RPMI8226 (cell line): ENCODE measurements around the gene C17orf113.
A peak's percentile ranks its signal among the peaks of the same experiment; 100 is the strongest.
"Not testable (repeated sequence)": the region's sequence is repeated elsewhere in the genome, so short reads cannot be mapped to it uniquely, and the experiment has no call there.

ENCODE experiments used
- DNase-seq: peaks from one replicate; pipeline ENCODE4 v3.0.0-alpha.2; 2015

Gene C17orf113

GRCh38 chr17:42041619-42042018 lies 8.8 kb downstream of the C17orf113 start:
- no peak for DNase-seq

GRCh38 chr17:42040818-42041217 lies 9.6 kb downstream of the C17orf113 start:
- DNase-seq = no peak

- DNase-seq = no peak
Measured at GRCh38 chr17:42039794-42040763, 10.3 kb downstream of the C17orf113 start.

GRCh38 chr17:42038221-42038973 lies 12.0 kb downstream of the C17orf113 start:
- DNase-seq = no peak

- peak; percentile 65 for DNase-seq
Measured at GRCh38 chr17:42034059-42034458, 16.3 kb downstream of the C17orf113 start.

- peak; percentile 25 for DNase-seq
Measured at GRCh38 chr17:42031584-42031983, 18.8 kb downstream of the C17orf113 start.

- no peak for DNase-seq
Measured at GRCh38 chr17:42028791-42029127, 21.6 kb downstream of the C17orf113 start.

- DNase-seq = peak; percentile 34
Measured at GRCh38 chr17:42027961-42028790, 22.2 kb downstream of the C17orf113 start.

GRCh38 chr17:42027590-42027889 lies 22.9 kb downstream of the C17orf113 start:
- no peak for DNase-seq

- no peak for DNase-seq
Measured at GRCh38 chr17:42026857-42027589, 23.4 kb downstream of the C17orf113 start.

GRCh38 chr17:42025936-42026335 lies 24.5 kb downstream of the C17orf113 start:
- no peak for DNase-seq

GRCh38 chr17:42025191-42025579 lies 25.2 kb downstream of the C17orf113 start:
- DNase-seq = no peak

- DNase-seq = no peak
Measured at GRCh38 chr17:42023524-42024349, 26.7 kb downstream of the C17orf113 start.

GRCh38 chr17:42020845-42021244 lies 29.6 kb downstream of the C17orf113 start:
- not testable (repeated sequence) for DNase-seq

- peak; percentile 94 for DNase-seq
Measured at GRCh38 chr17:42019509-42020404, 30.6 kb downstream of the C17orf113 start, which contains the start of gene NKIRAS2. Gene NKIRAS2 (plus strand): TSS chr17:42020090. CDS start chr17:42021578, 1,488 bp downstream.

GRCh38 chr17:42018988-42019387 lies 31.4 kb downstream of the C17orf113 start:
- no peak for DNase-seq

- no peak for DNase-seq
Measured at GRCh38 chr17:42018339-42018738, 32.1 kb downstream of the C17orf113 start.

- peak; percentile 55 for DNase-seq
Measured at GRCh38 chr17:42017866-42018200, 32.6 kb downstream of the C17orf113 start.

- DNase-seq = peak; percentile 93
Measured at GRCh38 chr17:42016941-42017865, 33.2 kb downstream of the C17orf113 start, which contains the start of gene DNAJC7. Gene DNAJC7 (minus strand): TSS chr17:42017439. CDS start chr17:42017416, 23 bp downstream.
